GM12891 (cell line): ENCODE measurements around the gene ZNF598.
A peak's percentile ranks its signal among the peaks of the same experiment; 100 is the strongest.
"Not testable (repeated sequence)": the region's sequence is repeated elsewhere in the genome, so short reads cannot be mapped to it uniquely, and the experiment has no call there.

Experiments used
- DNase-seq: peaks from one replicate; pipeline ENCODE4 v3.0.0; 2011; ENCODE audit warnings: low spot score; ENCODE audit not compliant: insufficient read length
- FAIRE-seq: peaks from 2 replicates; lab custom pipeline; 2011; peaks lifted over from hg19 to GRCh38; lab: Jason Lieb, UNC
- PAX5 ChIP-seq: IDR thresholded peaks from 2 replicates; pipeline ENCODE4 v1.6.1; 2011; ENCODE audit warnings: low read length, moderate library complexity, mild to moderate bottlenecking; ENCODE audit not compliant: insufficient read depth, severe bottlenecking
- POLR2A ChIP-seq: IDR thresholded peaks from 2 replicates; pipeline ENCODE4 v1.6.1; 2011; ENCODE audit warnings: low read depth, low read length, control low read depth
- POLR2AphosphoS5 ChIP-seq: IDR thresholded peaks from 2 replicates; pipeline ENCODE4 v1.6.1; 2011; ENCODE audit warnings: low read depth, low read length, control low read depth
- POU2F2 ChIP-seq: IDR thresholded peaks from 2 replicates; pipeline ENCODE4 v1.6.1; 2011; ENCODE audit warnings: low read depth, mild to moderate bottlenecking, control low read depth, low read length, moderate library complexity
- SPI1 ChIP-seq: IDR thresholded peaks from 2 replicates; pipeline ENCODE4 v1.6.1; 2011; ENCODE audit warnings: low read depth, low read length, control low read depth
- TAF1 ChIP-seq: IDR thresholded peaks from 2 replicates; pipeline ENCODE4 v1.6.1; 2011; ENCODE audit warnings: low read depth, low read length, control low read depth

ZNF598 gene

GRCh38 chr16:1965396-1966001 lies 44.1 kb downstream of the ZNF598 start:
- TF ChIP-seq POU2F2 = no peak
- TF ChIP-seq POLR2AphosphoS5 = peak; percentile 26
- FAIRE-seq (no peak), DNase-seq (no peak)

GRCh38 chr16:1964506-1965395 lies 44.9 kb downstream of the ZNF598 start, which contains the start of gene RPS2:
TSS of gene RPS2 (minus strand) at chr16:1964826. CDS start at chr16:1964625, 201 bp downstream.
- TF ChIP-seq POLR2AphosphoS5 (peak; percentile 100), TAF1 (peak; percentile 100), SPI1 (no peak), PAX5 (no peak), POU2F2 (peak; percentile 97), POLR2A (peak; percentile 100)
- FAIRE-seq (peak; percentile 85), DNase-seq (peak; percentile 100)

- FAIRE-seq = peak; percentile 5
- TF ChIP-seq PAX5 (no peak), SPI1 (no peak), POLR2AphosphoS5 (0 out of 2 replicates have a peak, but pooled peaks have one; percentile 17), POU2F2 (peak; percentile 21; the same call in 1 of the 2 replicates)
- DNase-seq = no peak
Measured at GRCh38 chr16:1963806-1964505, 45.7 kb downstream of the ZNF598 start.

GRCh38 chr16:1962161-1963153 lies 47.2 kb downstream of the ZNF598 start:
- FAIRE-seq, DNase-seq: not testable (repeated sequence)
- 0 out of 2 replicates have a peak, but pooled peaks have one; percentile 46 for TF ChIP-seq POLR2AphosphoS5
- TF ChIP-seq POLR2A = peak; percentile 69; the same call in 1 of the 2 replicates

DNA sequence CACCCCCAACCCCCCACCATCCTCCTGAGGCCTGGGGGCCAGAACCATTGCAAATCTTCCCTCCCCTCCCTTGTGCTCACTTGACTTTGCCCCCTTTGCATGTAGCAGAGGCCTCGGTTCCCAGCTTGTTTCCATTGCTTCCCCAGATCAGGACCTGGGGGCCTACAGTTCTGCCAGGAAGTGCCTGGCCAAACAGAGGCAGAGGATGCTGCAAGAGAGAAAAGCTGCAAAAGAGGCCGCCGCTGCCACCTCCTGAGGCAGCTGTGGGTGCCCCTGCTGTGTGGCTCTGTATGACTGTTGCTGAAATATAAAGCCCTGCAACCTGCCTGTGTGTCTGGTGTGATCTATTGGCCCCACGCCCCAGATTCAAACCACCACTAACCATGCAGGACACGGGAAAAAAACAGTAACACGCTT lies 48.0 kb downstream of the ZNF598 start:
- no peak for DNase-seq
- TF ChIP-seq POLR2AphosphoS5 = no peak
- FAIRE-seq = no peak

DNA sequence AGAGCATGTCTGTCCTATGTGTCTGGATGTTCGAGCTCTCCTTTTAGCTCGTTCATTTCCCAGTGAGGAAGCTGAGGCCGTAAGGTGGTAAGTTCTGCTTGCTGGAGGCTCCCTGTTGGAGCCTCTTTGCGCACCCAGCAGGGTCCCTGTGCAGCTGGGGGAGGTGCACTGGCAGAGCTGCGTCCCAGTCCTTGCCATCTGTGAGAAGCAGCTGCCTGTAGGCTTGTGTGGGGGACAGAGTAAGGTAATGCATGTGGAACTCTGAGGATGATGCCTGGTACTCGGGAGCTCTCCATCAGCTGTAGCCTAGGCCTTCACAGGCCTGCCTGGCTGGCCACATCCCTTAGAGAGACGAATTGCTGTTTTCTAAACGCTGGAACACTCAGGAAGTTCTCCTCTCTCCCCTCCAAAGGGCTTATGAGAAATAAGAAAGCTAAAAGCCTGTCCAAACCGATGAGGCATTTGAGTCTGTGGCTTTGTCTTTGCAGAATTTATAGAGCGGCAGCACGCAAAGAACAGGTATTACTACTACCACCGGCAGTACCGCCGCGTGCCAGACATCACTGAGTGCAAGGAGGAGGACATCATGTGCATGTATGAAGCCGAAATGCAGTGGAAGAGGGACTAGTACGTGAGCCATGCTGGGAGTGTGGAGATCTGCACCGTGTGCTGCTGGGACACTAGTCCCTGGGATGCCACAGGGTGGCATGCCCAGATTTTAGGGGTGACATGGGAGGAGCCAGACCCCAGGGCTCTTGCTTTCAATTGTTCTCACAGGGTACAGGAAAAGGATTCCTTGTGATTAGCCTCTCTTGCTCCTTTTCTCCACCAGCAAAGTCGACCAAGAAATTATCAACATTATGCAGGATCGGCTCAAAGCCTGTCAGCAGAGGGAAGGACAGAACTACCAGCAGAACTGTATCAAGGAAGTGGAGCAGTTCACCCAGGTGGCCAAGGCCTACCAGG lies 48.7 kb downstream of the ZNF598 start:
- TF ChIP-seq POLR2A (peak; percentile 97), PAX5 (no peak), POLR2AphosphoS5 (peak; percentile 98), POU2F2 (peak; percentile 93)
- no peak for DNase-seq
- peak; percentile 64 for FAIRE-seq

- TF ChIP-seq POLR2A (peak; percentile 69; the same call in 1 of the 2 replicates), POU2F2 (no peak), TAF1 (peak; percentile 47; the same call in 1 of the 2 replicates), POLR2AphosphoS5 (peak; percentile 84)
- peak; percentile 94 for DNase-seq
- peak; percentile 97 for FAIRE-seq
Measured at GRCh38 chr16:1959269-1960039, 50.2 kb downstream of the ZNF598 start, which contains the start of gene NDUFB10. TSS of gene NDUFB10 (plus strand) at chr16:1959538. CDS start at chr16:1959625, 87 bp downstream.

DNA sequence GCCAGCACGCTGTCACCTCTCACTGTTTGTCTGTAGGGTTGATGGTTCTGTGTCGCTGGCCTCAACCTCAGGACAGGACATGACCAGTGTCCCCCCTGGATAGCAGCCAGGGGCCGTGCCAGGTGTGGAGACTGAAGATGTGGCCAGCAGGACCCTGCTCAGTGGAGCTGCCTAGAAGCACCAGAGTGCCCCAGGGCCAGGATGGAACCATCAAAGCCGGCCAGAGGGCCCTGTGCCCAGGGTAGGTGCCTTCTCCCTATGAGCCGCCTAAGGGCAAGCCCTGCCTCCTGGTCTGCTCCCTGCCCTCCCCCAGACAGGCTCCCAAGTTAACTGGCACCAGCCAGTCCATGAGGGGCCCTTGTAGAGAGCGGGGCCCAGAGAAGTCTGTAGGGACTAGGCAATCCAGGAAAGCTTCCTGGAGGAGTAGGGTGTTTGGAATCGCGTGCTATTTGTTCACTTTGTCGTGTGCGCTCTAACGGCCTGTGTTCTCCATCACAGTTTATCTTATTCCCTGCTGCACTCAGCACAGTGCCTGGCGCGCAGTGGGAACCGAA lies 50.8 kb downstream of the ZNF598 start:
- FAIRE-seq (no peak), DNase-seq (no peak)
- TF ChIP-seq POLR2AphosphoS5 = no peak
- TF ChIP-seq TAF1 = no peak
- no peak for TF ChIP-seq POLR2A
- no peak for TF ChIP-seq SPI1
- no peak for TF ChIP-seq PAX5
- TF ChIP-seq POU2F2 = no peak

DNA sequence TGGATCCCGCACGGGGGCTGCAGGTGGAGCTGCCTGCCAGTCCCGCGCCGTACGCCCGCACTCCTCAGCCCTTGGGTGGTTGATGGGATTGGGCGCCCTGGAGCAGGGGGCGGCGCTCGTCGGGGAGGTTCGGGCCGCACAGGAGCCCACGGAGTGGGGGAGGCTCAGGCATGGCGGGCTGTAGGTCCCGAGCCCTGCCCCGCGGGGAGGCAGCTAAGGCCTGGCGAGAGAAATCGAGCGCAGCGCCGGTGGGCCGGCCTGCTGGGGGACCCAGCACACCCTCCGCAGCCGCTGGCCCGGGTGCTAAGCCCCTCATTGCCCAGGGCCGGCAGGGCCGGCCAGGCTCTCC lies 51.5 kb downstream of the ZNF598 start:
- DNase-seq, FAIRE-seq: not testable (repeated sequence)

- not testable (repeated sequence) for DNase-seq, FAIRE-seq
Measured at GRCh38 chr16:1957434-1958142, 52.0 kb downstream of the ZNF598 start.
